Natural killer cell (primary cell): ENCODE measurements around the gene LMX1B. TPM values are rescaled to one million over a fixed set of nuclear protein-coding genes. Genes with fewer than 3 reads are reported as not detected.

Source experiments
- ATAC-seq, 3 donors: fragments of 150-1000 bp in 2 of 3; fragments of 200-7000 bp in 1 of 3; cut with Tn5 transposase; 1 replicate in 1 of 3; 2 replicates in 2 of 3; pipeline ENCODE4 v1.10.0; 2021; ENCODE audit warnings: mild to moderate bottlenecking in 2 of 3, moderate library complexity in 2 of 3
- DNase-seq, 2 donors: peaks; one replicate each; pipeline versions ENCODE4 v3.0.0 to v3.0.0-alpha.2; 2013 to 2021; ENCODE audit warnings: mixed read lengths in 1 of 2
- H3K27ac ChIP-seq: one replicate; pipeline ENCODE4 v1.5.1; 2013; ENCODE audit warnings: mild to moderate bottlenecking, low read length
- H3K27me3 ChIP-seq: one replicate; pipeline ENCODE4 v1.6.1; 2013; ENCODE audit warnings: low read length; ENCODE audit not compliant: control insufficient read depth, insufficient read depth
- H3K36me3 ChIP-seq: one replicate; pipeline ENCODE4 v1.6.1; 2013; ENCODE audit warnings: low read length; ENCODE audit not compliant: control insufficient read depth, insufficient read depth
- H3K4me1 ChIP-seq: one replicate; pipeline ENCODE4 v1.6.1; 2013; ENCODE audit warnings: low read length; ENCODE audit not compliant: control insufficient read depth, insufficient read depth
- H3K4me3 ChIP-seq: one replicate; pipeline ENCODE4 v1.5.1; 2013; ENCODE audit warnings: low read length
- H3K9me3 ChIP-seq: one replicate; pipeline ENCODE4 v1.6.1; 2013; ENCODE audit warnings: low read length; ENCODE audit not compliant: control insufficient read depth, insufficient read depth
- H3K27ac Mint-ChIP-seq, 2 donors: one replicate each; pipeline ENCODE4 v1.8.0; 2022; ENCODE audit warnings: mild to moderate bottlenecking in 2 of 2, mixed read lengths in 2 of 2, moderate library complexity in 1 of 2
- H3K27me3 Mint-ChIP-seq, 2 donors: one replicate each; pipeline ENCODE4 v1.8.0; 2022; ENCODE audit warnings: low read depth in 2 of 2, mixed read lengths in 2 of 2
- H3K36me3 Mint-ChIP-seq: one replicate; pipeline ENCODE4 v1.8.0; 2022; ENCODE audit warnings: mixed read lengths
- H3K4me1 Mint-ChIP-seq, 2 donors: one replicate each; pipeline ENCODE4 v1.8.0; 2022; ENCODE audit warnings: mixed read lengths in 2 of 2
- H3K4me3 Mint-ChIP-seq: one replicate; pipeline ENCODE4 v1.8.0; 2022; ENCODE audit warnings: mild to moderate bottlenecking, moderate library complexity, mixed read lengths
- H3K9me3 Mint-ChIP-seq, 2 donors: one replicate each; pipeline ENCODE4 v1.8.0; 2022; ENCODE audit warnings: mixed read lengths in 2 of 2
- CTCF ChIP-seq: fragments of 200-600 bp; IDR thresholded peaks from one replicate; pipeline ENCODE4 v1.8.0; 2022; ENCODE audit warnings: antibody characterized with exemption
- WGBS: methylation state at CpG from one replicate; pipeline ENCODE4 v1.1.7; 2013; ENCODE audit warnings: missing lambda C conversion rate; ENCODE audit not compliant: insufficient coverage; 5-methylcytosine and 5-hydroxymethylcytosine counted together
- intact Hi-C: fragments of 100-400 bp; cut with micrococcal nuclease; formaldehyde crosslinking; loops from one replicate; pipeline ENCODE4 v1.14.2; 2022
- total RNA-seq, 4 donors: library from RNA; stranded (reverse); fragments of 120-200 nt in 1 of 4; gene quantifications; one replicate each; pipeline versions ENCODE4 v1.2.3 to v1.2.4, GENCODE V29; 2013 to 2022

The LMX1B gene
- total RNA-seq, 3 donors from 2014 or later (not counting 1 experiment from before 2014, with no cell fraction given), result not detected

- Mint-ChIP-seq H3K27ac (no peak overlapping the region), H3K27me3 (peaks cover 30 to 69% of the 10 kb centered on the region in 2 donors), H3K36me3 (no peaks in the 10 kb centered on the region), H3K4me3 (no peak overlapping the region), H3K4me1 (no peaks in the 10 kb centered on the region), H3K9me3 (no peaks in the 10 kb centered on the region)
- intact Hi-C loops, result no loop called here
- H3K36me3 ChIP-seq, result no peaks in the 10 kb centered on the region
- 96% methylated on average over 2 of the region's 2 CpGs for WGBS
- H3K4me3 ChIP-seq, result no peak overlapping the region
- peaks cover 7% of the 10 kb centered on the region for H3K27me3 ChIP-seq
- H3K9me3 ChIP-seq, result no peaks in the 10 kb centered on the region
- no peak overlapping the region for H3K27ac ChIP-seq
- no peaks in the 10 kb centered on the region for H3K4me1 ChIP-seq
- ATAC-seq, result no peak
- TF ChIP-seq CTCF, result no peak
- DNase-seq, result no peak
Observed at GRCh38 chr9:126595982-126596381, 17.7 kb upstream of the LMX1B start.

- Histone ChIP-seq H3K9me3 (no peaks in the 10 kb centered on the region), H3K4me3 (no peak overlapping the region), H3K4me1 (no peaks in the 10 kb centered on the region), H3K36me3 (no peaks in the 10 kb centered on the region), H3K27me3 (peaks cover 6% of the 10 kb centered on the region), H3K27ac (no peak overlapping the region)
- no peak for TF ChIP-seq CTCF
- Mint-ChIP-seq H3K4me1 (no peaks in the 10 kb centered on the region), H3K36me3 (no peaks in the 10 kb centered on the region), H3K27ac (no peak overlapping the region), H3K9me3 (no peaks in the 10 kb centered on the region), H3K27me3 (peaks cover 35 to 62% of the 10 kb centered on the region in 2 donors), H3K4me3 (no peak overlapping the region)
- intact Hi-C loops, result no loop called here
- DNase-seq (no peak), ATAC-seq (no peak)
- WGBS, result 56% methylated on average over 9 of the region's 11 CpGs
Observed at GRCh38 chr9:126599047-126599650, 14.6 kb upstream of the LMX1B start.

GRCh38 chr9:126604059-126605055 is 9.4 kb upstream of the LMX1B start:
- TF ChIP-seq CTCF, result no peak
- Mint-ChIP-seq H3K27ac (no peak overlapping the region), H3K4me3 (no peak overlapping the region), H3K36me3 (no peaks in the 10 kb centered on the region), H3K4me1 (no peaks in the 10 kb centered on the region), H3K9me3 (no peaks in the 10 kb centered on the region), H3K27me3 (peaks cover 33 to 44% of the 10 kb centered on the region in 2 donors)
- no peak for ATAC-seq
- Histone ChIP-seq H3K9me3 (no peaks in the 10 kb centered on the region), H3K36me3 (no peaks in the 10 kb centered on the region), H3K27ac (no peak overlapping the region), H3K4me1 (no peaks in the 10 kb centered on the region), H3K27me3 (peaks cover 10% of the 10 kb centered on the region), H3K4me3 (no peak overlapping the region)
- 87% methylated on average over 16 of the region's 17 CpGs for WGBS
- intact Hi-C loops, result no loop called here
- no peak for DNase-seq
